IPS-18c (cell line): ENCODE data around the gene SMAD4.

Experiments used
- H3K4me3 ChIP-seq: 2 replicates; pipeline ENCODE4 v1.7.0; 2013; ENCODE audit warnings: low read depth, mild to moderate bottlenecking, low read length, moderate library complexity; ENCODE audit not compliant: insufficient read depth
- H3K9me3 ChIP-seq: one replicate; pipeline ENCODE4 v1.6.1; 2013; ENCODE audit warnings: mild to moderate bottlenecking, low read length, moderate library complexity; ENCODE audit not compliant: control insufficient read depth, insufficient read depth

The SMAD4 gene

GRCh38 chr18:51049137-51049536 is 19.1 kb downstream of the SMAD4 start:
- no peaks in the 10 kb centered on the region for H3K9me3 ChIP-seq
- no peak overlapping the region for H3K4me3 ChIP-seq

- H3K9me3 ChIP-seq: no peaks in the 10 kb centered on the region
- no peak overlapping the region for H3K4me3 ChIP-seq
Observed at GRCh38 chr18:51051105-51051712, 21.2 kb downstream of the SMAD4 start.

DNA sequence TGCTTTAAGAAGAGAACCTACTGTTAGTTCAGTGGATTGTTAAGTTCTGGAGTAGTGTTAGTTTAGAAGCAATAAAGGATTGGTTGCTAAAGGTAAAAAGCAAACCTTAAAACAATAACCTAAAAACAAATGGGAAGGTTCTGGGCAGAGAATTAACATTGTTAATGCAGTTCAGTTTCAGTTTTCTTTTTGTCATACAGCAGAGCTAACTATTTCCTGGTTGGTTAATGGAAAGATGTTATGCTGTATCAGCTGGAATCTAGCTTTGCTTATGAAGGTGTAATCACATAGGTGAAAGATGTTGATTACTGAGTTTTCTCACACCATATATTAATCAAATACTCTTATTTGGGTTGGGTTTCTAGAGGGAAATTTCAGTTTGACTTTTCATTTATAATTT is 23.8 kb downstream of the SMAD4 start:
- no peaks in the 10 kb centered on the region for H3K9me3 ChIP-seq
- H3K4me3 ChIP-seq: no peak overlapping the region

DNA sequence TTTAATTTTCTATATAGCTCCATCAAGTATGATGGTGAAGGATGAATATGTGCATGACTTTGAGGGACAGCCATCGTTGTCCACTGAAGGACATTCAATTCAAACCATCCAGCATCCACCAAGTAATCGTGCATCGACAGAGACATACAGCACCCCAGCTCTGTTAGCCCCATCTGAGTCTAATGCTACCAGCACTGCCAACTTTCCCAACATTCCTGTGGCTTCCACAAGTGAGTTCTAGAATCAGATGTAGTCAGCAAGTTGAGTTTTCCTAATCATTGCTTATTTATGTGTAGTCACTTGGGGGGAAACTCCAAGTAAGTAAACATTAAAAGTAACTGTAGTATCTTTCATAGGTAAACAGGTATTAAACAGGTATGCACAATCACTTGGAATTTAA is 24.8 kb downstream of the SMAD4 start:
- no peaks in the 10 kb centered on the region for H3K9me3 ChIP-seq
- H3K4me3 ChIP-seq: no peak overlapping the region

- Histone ChIP-seq H3K4me3 (no peak overlapping the region), H3K9me3 (no peaks in the 10 kb centered on the region)
Observed at GRCh38 chr18:51059969-51060368, 30.0 kb downstream of the SMAD4 start.

DNA sequence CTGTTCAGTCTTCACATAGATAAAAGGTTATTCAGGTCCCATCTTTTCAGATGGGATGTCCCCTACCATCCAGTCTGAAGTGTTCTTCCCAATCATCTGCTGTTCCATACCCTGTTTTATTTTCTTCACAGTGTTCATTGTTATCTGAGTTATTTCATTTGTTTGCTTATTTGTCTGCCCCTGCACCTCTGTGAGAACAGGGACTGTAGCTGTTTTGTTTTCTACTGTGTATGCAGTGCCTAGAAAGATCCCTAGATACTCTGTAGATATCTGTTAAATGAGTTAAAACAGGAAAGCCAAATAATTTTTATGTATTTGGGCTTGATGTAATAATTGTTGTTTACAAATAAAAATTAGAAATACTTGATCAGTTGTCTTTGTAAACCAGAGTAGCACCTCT is 34.2 kb downstream of the SMAD4 start:
- Histone ChIP-seq H3K9me3 (no peaks in the 10 kb centered on the region), H3K4me3 (no peak overlapping the region)

GRCh38 chr18:51066273-51066672 is 36.3 kb downstream of the SMAD4 start:
- no peak overlapping the region for H3K4me3 ChIP-seq
- no peaks in the 10 kb centered on the region for H3K9me3 ChIP-seq

GRCh38 chr18:51068105-51068504 is 38.1 kb downstream of the SMAD4 start:
- H3K9me3 ChIP-seq: no peaks in the 10 kb centered on the region

DNA sequence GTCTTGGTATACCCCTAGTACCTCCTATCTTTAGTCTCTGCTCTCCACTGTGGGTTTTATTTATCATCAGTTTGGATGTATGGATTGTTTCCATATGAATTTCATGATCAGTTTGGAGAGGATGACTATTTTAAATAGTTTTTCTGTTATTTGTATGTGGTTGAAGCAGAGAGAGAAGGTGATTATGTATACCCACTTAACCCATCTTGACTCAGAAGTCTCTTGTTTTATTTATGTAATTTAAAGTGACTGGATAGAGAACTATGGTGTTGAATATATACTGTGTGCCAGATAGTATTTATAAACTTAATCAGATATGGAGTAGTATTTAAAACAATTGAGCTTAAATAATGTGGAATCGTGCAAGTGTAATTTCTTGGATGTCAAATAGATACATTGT is 39.9 kb downstream of the SMAD4 start:
- Histone ChIP-seq H3K4me3 (no peak overlapping the region), H3K9me3 (no peaks in the 10 kb centered on the region)

More at GRCh38 chr18:51068105-51068504, 38.1 kb downstream of the SMAD4 start:
- no peak overlapping the region for H3K4me3 ChIP-seq

GRCh38 chr18:51070545-51070944 is 40.5 kb downstream of the SMAD4 start:
- Histone ChIP-seq H3K9me3 (no peaks in the 10 kb centered on the region), H3K4me3 (no peak overlapping the region)

- H3K9me3 ChIP-seq: no peaks in the 10 kb centered on the region
Observed at GRCh38 chr18:51072586-51073313, 42.7 kb downstream of the SMAD4 start.

GRCh38 chr18:51074605-51075004 is 44.6 kb downstream of the SMAD4 start:
- no peak overlapping the region for H3K4me3 ChIP-seq

More at GRCh38 chr18:51072586-51073313, 42.7 kb downstream of the SMAD4 start:
- no peak overlapping the region for H3K4me3 ChIP-seq

DNA sequence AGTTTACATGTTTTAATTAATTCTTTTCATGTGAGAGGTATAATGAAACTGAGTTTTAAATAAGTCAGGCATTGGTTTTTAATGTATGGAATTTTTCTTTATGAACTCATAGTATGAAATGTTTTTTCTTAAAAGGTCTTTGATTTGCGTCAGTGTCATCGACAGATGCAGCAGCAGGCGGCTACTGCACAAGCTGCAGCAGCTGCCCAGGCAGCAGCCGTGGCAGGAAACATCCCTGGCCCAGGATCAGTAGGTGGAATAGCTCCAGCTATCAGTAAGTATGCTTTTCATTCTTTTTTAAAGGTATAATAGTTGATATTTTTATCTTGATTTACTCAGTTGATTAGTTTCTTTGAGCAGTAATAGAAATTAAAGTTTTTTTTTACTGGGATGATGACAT is 46.5 kb downstream of the SMAD4 start:
- H3K4me3 ChIP-seq: no peak overlapping the region
- no peaks in the 10 kb centered on the region for H3K9me3 ChIP-seq

More at GRCh38 chr18:51074605-51075004, 44.6 kb downstream of the SMAD4 start:
- H3K9me3 ChIP-seq: no peaks in the 10 kb centered on the region

- H3K9me3 ChIP-seq: no peaks in the 10 kb centered on the region
- no peak overlapping the region for H3K4me3 ChIP-seq
Observed at GRCh38 chr18:51077217-51077616, 47.2 kb downstream of the SMAD4 start.

DNA sequence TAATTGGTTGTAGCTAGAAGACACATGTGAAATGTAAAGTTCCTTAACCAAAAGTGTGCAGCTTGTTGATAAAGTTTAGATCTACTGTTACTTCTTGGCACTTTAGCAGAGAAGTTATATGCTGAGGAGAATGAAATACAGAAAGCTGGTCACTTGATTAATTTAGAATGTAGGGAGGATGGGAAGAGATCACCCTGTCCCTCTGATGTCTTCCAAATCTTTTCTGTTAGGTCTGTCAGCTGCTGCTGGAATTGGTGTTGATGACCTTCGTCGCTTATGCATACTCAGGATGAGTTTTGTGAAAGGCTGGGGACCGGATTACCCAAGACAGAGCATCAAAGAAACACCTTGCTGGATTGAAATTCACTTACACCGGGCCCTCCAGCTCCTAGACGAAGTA is 48.0 kb downstream of the SMAD4 start:
- H3K4me3 ChIP-seq: no peak overlapping the region

DNA sequence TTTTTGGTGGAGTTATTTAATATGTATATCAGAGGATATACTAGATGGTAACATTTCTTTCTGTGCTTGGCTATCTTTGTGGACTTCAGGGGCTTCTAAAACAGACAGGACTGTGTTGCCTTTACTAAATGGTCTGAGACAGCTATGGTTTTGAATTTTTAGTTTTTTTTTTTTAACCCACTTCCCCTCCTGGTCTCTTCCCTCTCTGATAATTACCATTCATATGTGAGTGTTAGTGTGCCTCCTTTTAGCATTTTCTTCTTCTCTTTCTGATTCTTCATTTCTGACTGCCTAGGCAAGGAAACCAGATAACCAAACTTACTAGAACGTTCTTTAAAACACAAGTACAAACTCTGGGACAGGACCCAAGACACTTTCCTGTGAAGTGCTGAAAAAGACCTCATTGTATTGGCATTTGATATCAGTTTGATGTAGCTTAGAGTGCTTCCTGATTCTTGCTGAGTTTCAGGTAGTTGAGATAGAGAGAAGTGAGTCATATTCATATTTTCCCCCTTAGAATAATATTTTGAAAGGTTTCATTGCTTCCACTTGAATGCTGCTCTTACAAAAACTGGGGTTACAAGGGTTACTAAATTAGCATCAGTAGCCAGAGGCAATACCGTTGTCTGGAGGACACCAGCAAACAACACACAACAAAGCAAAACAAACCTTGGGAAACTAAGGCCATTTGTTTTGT is 52.7 kb downstream of the SMAD4 start:
- Histone ChIP-seq H3K9me3 (no peaks in the 10 kb centered on the region), H3K4me3 (no peak overlapping the region)

More for the DNA sequence above, 48.0 kb downstream of the SMAD4 start:
- no peaks in the 10 kb centered on the region for H3K9me3 ChIP-seq

DNA sequence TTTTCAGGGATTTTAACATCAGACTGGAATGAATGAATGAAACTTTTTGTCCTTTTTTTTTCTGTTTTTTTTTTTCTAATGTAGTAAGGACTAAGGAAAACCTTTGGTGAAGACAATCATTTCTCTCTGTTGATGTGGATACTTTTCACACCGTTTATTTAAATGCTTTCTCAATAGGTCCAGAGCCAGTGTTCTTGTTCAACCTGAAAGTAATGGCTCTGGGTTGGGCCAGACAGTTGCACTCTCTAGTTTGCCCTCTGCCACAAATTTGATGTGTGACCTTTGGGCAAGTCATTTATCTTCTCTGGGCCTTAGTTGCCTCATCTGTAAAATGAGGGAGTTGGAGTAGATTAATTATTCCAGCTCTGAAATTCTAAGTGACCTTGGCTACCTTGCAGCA is 53.4 kb downstream of the SMAD4 start:
- Histone ChIP-seq H3K4me3 (no peak overlapping the region), H3K9me3 (no peaks in the 10 kb centered on the region)

GRCh38 chr18:51088410-51088809 is 58.4 kb downstream of the SMAD4 start:
- Histone ChIP-seq H3K4me3 (no peak overlapping the region), H3K9me3 (no peaks in the 10 kb centered on the region)
